ENCODE data around the gene C19orf12. TPM values are rescaled to one million over a fixed set of nuclear protein-coding genes. Genes with fewer than 3 reads are reported as not detected.

Gene C19orf12
- total and polyA plus RNA-seq, 12 donors, result 20.0 to 68.5 (median 43.1) TPM

- H3K27ac ChIP-seq, result no peak overlapping the region
- WGBS, 4 donors, result 78 to 84% (median 81%) methylated on average over 10 of the region's 10 CpGs
- intact Hi-C loops (cut with DNase I), result no loop called here
These were observed 32.1 kb downstream of the C19orf12 start for GRCh38 chr19:29683009-29683408.

GRCh38 chr19:29682236-29682895, 32.7 kb downstream of the C19orf12 start:
- Histone ChIP-seq H3K9me3 (replicated peaks in 1 of 3) (no peaks in the 10 kb centered on the region), H3K27ac (no peak overlapping the region), H3K4me3 (no peak overlapping the region), H3K4me1 (replicated peaks in 1 of 2) (no peaks in the 10 kb centered on the region), H3K27me3 (no peaks in the 10 kb centered on the region), H3K36me3 (replicated peaks in 1 of 2) (no peaks in the 10 kb centered on the region)
- intact Hi-C loops (cut with DNase I), result no loop called here
- WGBS, 4 donors, result 71 to 80% (median 78%) methylated on average over 2 to 16 of the region's 16 CpGs
- no peak for DNase-seq
- TF ChIP-seq CTCF (IDR thresholded peaks at IDR 0.05), result no peak
- no peak for TF ChIP-seq POLR2A (IDR thresholded peaks at IDR 0.05)

More at GRCh38 chr19:29683009-29683408, 32.1 kb downstream of the C19orf12 start:
- Histone ChIP-seq H3K27me3 (no peaks in the 10 kb centered on the region), H3K36me3 (replicated peaks in 1 of 2) (no peaks in the 10 kb centered on the region), H3K4me1 (replicated peaks in 1 of 2) (no peaks in the 10 kb centered on the region), H3K9me3 (replicated peaks in 1 of 3) (no peaks in the 10 kb centered on the region), H3K4me3 (no peak overlapping the region)
- TF ChIP-seq CTCF (IDR thresholded peaks at IDR 0.05), result no peak
- no peak for TF ChIP-seq POLR2A (IDR thresholded peaks at IDR 0.05)
- DNase-seq, result no peak

DNA sequence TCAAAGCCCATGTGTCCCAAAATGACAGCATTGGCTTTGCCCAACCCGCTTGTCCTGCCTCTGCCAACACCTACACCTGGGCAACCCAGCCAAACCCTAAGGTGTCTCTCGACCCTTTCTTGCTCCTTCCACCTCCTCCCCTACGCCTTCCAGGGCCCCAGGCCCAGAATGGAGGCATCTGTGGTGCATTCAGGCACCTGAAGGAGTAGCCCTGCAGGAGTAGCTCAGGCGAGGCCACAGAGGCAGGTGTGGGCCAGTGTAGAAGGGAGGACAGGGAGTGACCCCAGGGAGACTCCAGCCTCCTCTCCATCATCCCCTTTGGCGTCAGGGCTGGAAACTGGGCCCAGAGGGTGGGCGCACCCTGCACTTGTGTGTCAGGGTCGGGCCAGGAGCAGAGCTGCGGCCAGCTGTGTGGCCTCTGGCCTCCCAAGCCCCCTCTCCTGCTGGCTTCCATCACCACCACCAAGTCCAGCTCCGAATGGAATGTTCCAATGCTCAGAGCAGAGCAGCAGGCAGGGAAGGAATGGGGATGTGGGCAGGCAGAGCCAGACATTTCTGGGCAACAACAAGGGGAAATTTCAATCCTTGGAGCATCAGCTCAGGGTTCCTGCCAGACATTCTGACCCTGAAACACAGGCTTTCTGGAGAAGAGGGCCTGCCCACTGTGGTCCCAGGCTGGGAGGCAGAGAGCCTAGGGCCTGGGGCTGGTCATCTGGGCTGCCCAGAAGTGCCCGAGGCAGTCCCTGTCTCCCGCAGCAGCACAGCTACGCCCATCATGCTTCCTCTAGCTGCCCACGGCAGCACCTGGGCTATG, 33.4 kb downstream of the C19orf12 start:
- 73 to 90% (median 77%) methylated on average over 6 to 13 of the region's 13 CpGs for WGBS, 4 donors
- H3K9me3 ChIP-seq (replicated peaks in 1 of 3), result no peaks in the 10 kb centered on the region

More for the DNA sequence above, 33.4 kb downstream of the C19orf12 start:
- TF ChIP-seq CTCF (IDR thresholded peaks at IDR 0.05), result no peak
- no peak for TF ChIP-seq POLR2A (IDR thresholded peaks at IDR 0.05)
- Histone ChIP-seq H3K27me3 (no peaks in the 10 kb centered on the region), H3K36me3 (replicated peaks in 1 of 2) (no peaks in the 10 kb centered on the region), H3K4me1 (replicated peaks in 1 of 2) (no peaks in the 10 kb centered on the region), H3K27ac (no peak overlapping the region), H3K4me3 (no peak overlapping the region)
- intact Hi-C loops (cut with DNase I), result no loop called here
- DNase-seq, result no peak

Measured in adrenal gland (tissue), 12 donors.